Heart left ventricle (tissue), 16 donors: Measurements from ENCODE around the gene CDC16. TPM values are rescaled to one million over a fixed set of nuclear protein-coding genes. Genes with fewer than 3 reads are reported as not detected.

Experiments
- ATAC-seq, 4 donors: fragments of 200-7000 bp; cut with Tn5 transposase; one replicate each; pipeline ENCODE4 v1.9.1; 2020 to 2022; ENCODE audit warnings: moderate library complexity in 4 of 4, mild to moderate bottlenecking in 3 of 4, moderate number of reproducible peaks in 1 of 4
- DNase-seq, 5 donors: peaks; one replicate each; pipeline ENCODE4 v3.0.0-alpha.2; 2020
- H3K27ac ChIP-seq, 12 donors: fragments of 200-600 bp; sonication (generic) in 4 of 12; one replicate each; pipeline versions ENCODE4 v1.5.0 to v1.8.0; 2016 to 2022; ENCODE audit warnings: mild to moderate bottlenecking in 2 of 12
- H3K27me3 ChIP-seq, 9 donors: fragments of 200-600 bp; sonication (generic) in 2 of 9; one replicate each; pipeline versions ENCODE4 v1.5.1 to v1.8.0; 2016 to 2022; ENCODE audit warnings: mild to moderate bottlenecking in 3 of 9
- H3K36me3 ChIP-seq, 9 donors: fragments of 200-600 bp; sonication (generic) in 2 of 9; one replicate each; pipeline versions ENCODE4 v1.5.0 to v1.8.0; 2018 to 2022; ENCODE audit warnings: mild to moderate bottlenecking in 2 of 9
- H3K4me1 ChIP-seq, 12 donors: fragments of 200-600 bp; sonication (generic) in 4 of 12; one replicate each; pipeline versions ENCODE4 v1.5.0 to v1.8.0; 2016 to 2022; ENCODE audit warnings: mild to moderate bottlenecking in 3 of 12
- H3K4me3 ChIP-seq, 12 donors: fragments of 200-600 bp; sonication (generic) in 4 of 12; one replicate each; pipeline versions ENCODE4 v1.5.0 to v1.8.0; 2017 to 2022; ENCODE audit warnings: mild to moderate bottlenecking in 9 of 12, moderate library complexity in 4 of 12
- H3K9me3 ChIP-seq, 12 donors: fragments of 200-600 bp; sonication (generic) in 4 of 12; one replicate each; pipeline versions ENCODE4 v1.5.0 to v1.8.0; 2016 to 2022; ENCODE audit warnings: mild to moderate bottlenecking in 1 of 12
- POLR2A ChIP-seq, 2 donors: fragments of 450-650 bp; IDR thresholded peaks; one replicate each; pipeline ENCODE4 v1.6.1; 2017; ENCODE audit warnings: antibody characterized with exemption in 2 of 2, mild to moderate bottlenecking in 2 of 2, moderate library complexity in 2 of 2
- WGBS, 4 donors: extraction: QIAGEN DNeasy Blood & Tissue Kit in 2 of 4; methylation state at CpG; one replicate each; pipeline versions ENCODE4 v1.1.5 to v1.1.7; 2013 to 2018; 5-methylcytosine and 5-hydroxymethylcytosine counted together
- intact Hi-C, 10 donors: fragments of 100-400 bp; cut with DNase I; formaldehyde crosslinking; loops; one replicate each; pipeline versions ENCODE4 v1.11.1 to v1.14.2; 2022
- long read RNA-seq, 3 donors: library from polyadenylated mRNA; unstranded; transcript quantifications; one replicate each; pipeline ENCODE4 v2.0.0, GENCODE V29; 2020 to 2021
- polyA plus RNA-seq, 2 donors: library from polyadenylated mRNA; stranded (reverse); fragments of 200-250 nt; gene quantifications; one replicate each; pipeline ENCODE4 v1.2.3, GENCODE V29; 2013
- total RNA-seq, 9 donors: library from RNA; depleted of rRNA in 2 of 9; stranded (reverse); fragments of >200 nt in 2 of 9; fragmentation: NEBNext Ultra II Directional in 3 of 9; extraction: Animal tissue kit (Norgen Biotek cat#: 25700) in 3 of 9; gene quantifications; one replicate each; pipeline versions ENCODE4 v1.1.0 to v1.2.4, GENCODE V29; 2016 to 2023
- TF ChIP-seq, protein P1 (sequence below), 12 donors: fragments of 200-600 bp; sonication (generic) in 4 of 12; IDR thresholded peaks; one replicate each; pipeline versions ENCODE4 v1.5.0 to v1.8.0; 2018 to 2022; ENCODE audit warnings: antibody characterized with exemption in 12 of 12, mild to moderate bottlenecking in 5 of 12
- donor health status: ischemic (EF 13 %, LVEDD 7.1; RV severe dilation, severe dysfunction).
- donor health status: healthy with polysubstance abuse.
- donor health status: DM: no; HTN: yes; CAD: no.
- donor health status: DM: no; HTN: no; CAD: no.
- donor health status: ischemic (EF 25% LVEDD 6.9; RV normal size, moderate dysfunction).
- donor health status: ischemic (EF 25% LVEDD 5.7; RV mildly dilated, moderate dysfunction).
- donor health status: healthy.
- donor health status: DM: yes; HTN: yes; CAD: no.
- donor health status: ischemic (EF 35%, LVEDD 5.7; RV mildly dilated, moderate dysfunction).
- donor health status: nonischemic (EF 11% LVEDD 7.7; RV severe dilation, severe dysfunction).
- donor health status: DM: yes; HTN: yes; CAD: no.
- donor health status: PGD.
- donor health status: ischemic (EF 29% LVEDD 5.4; RV normal size, mild dysfunction).
- donor health status: nonischemic (EF 23%, LVEDD 6.1; RV moderate dilation, normal function).

CDC16 gene, protein sequence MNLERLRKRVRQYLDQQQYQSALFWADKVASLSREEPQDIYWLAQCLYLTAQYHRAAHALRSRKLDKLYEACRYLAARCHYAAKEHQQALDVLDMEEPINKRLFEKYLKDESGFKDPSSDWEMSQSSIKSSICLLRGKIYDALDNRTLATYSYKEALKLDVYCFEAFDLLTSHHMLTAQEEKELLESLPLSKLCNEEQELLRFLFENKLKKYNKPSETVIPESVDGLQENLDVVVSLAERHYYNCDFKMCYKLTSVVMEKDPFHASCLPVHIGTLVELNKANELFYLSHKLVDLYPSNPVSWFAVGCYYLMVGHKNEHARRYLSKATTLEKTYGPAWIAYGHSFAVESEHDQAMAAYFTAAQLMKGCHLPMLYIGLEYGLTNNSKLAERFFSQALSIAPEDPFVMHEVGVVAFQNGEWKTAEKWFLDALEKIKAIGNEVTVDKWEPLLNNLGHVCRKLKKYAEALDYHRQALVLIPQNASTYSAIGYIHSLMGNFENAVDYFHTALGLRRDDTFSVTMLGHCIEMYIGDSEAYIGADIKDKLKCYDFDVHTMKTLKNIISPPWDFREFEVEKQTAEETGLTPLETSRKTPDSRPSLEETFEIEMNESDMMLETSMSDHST
- total RNA-seq (10 to 100 TPM; 20.0 to 41.7 (median 31.6) TPM), polyA plus RNA-seq (10 to 100 TPM; 38.6 to 39.5 TPM)
- long read RNA-seq, donor 1, transcript CDC16-204 (19 exons, 2,211 nt), result minor isoform, 6 of 47 reads
- long read RNA-seq, donor 1, transcript CDC16-203 (18 exons, 2,203 nt), result major isoform, 16 of 47 reads
- long read RNA-seq, donor 1, partial matches to known transcripts, result 6 of 47 reads
- long read RNA-seq, donor 1, other reads (novel, unspliced or antisense), result 18 of 47 reads
- long read RNA-seq, donor 2, transcript CDC16-204 (19 exons, 2,211 nt), result minor isoform, 5 of 37 reads
- long read RNA-seq, donor 2, transcript CDC16-203 (18 exons, 2,203 nt), result major isoform, 19 of 37 reads
- long read RNA-seq, donor 2, partial matches to known transcripts, result 3 of 37 reads
- long read RNA-seq, donor 2, other reads (novel, unspliced or antisense), result 8 of 37 reads
- long read RNA-seq, donor 3, transcript CDC16-203 (18 exons, 2,203 nt), result major isoform, 15 of 41 reads
- long read RNA-seq, donor 3, partial matches to known transcripts, result 10 of 41 reads
- long read RNA-seq, donor 3, other reads (novel, unspliced or antisense), result 11 of 41 reads

DNA sequence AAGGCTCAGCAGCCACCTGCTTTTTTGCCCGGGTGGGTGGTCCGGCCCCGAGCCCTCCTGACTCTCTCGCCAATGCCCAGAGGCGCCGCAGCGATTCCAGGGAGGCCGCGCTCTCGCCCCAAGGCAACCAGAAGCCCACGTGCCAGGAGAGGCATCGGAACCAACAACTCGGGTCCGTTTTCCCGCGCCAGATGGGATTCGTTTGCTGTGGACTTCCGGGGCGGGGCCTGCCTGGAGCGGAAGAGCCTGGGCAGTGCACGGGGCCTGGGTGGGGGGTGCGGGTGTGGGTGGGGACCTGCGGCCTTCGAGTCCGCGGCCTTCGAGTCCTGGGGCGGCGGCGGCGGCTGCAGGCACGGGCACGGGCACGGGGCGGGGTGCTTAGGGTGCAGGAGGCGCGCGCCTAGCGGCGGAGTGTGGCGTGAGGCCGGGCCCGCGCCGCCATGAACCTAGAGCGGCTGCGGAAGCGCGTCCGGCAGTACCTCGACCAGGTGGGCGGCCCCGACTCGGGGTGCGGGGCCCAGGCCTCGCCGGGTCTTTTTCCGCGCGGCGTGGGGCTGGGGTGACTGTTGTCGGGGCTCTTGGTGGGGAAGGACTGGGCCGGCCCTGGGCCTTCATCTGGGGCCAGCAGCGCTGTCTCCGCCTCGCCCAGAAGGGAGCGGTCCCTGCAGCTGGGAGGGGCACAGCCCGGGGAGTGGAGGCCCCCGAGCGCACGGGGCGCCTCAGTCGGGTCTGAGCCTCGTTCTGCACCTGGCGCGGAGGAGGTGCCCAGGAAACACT is at the start of gene CDC16:
TSS of gene CDC16 (plus strand) at position 253 of the 777 bp plus-strand sequence. CDS start at position 441, 188 bp downstream.
- Histone ChIP-seq H3K4me3 (peak within 1 kb of the TSS; percentile 59 to 100 (median 94)), H3K27me3 (peaks cover 0 to 11% (median 6%) of the 10 kb centered on the region in 9 donors), H3K27ac (peak within 1 kb of the TSS; percentile 74 to 93 (median 84)), H3K4me1 (peaks cover 0 to 22% (median 12%) of the 10 kb centered on the region in 12 donors), H3K36me3 (peaks cover 0 to 34% (median 30%) of the 10 kb centered on the region in 9 donors), H3K9me3 (no peaks in the 10 kb centered on the region)
- intact Hi-C loops, result loop anchor here in 1 of 10 donors (2.0 kb wide), 1 partner anchor 418 kb away; no protein-coding TSS in a partner anchor
- TF ChIP-seq, protein P1, sequence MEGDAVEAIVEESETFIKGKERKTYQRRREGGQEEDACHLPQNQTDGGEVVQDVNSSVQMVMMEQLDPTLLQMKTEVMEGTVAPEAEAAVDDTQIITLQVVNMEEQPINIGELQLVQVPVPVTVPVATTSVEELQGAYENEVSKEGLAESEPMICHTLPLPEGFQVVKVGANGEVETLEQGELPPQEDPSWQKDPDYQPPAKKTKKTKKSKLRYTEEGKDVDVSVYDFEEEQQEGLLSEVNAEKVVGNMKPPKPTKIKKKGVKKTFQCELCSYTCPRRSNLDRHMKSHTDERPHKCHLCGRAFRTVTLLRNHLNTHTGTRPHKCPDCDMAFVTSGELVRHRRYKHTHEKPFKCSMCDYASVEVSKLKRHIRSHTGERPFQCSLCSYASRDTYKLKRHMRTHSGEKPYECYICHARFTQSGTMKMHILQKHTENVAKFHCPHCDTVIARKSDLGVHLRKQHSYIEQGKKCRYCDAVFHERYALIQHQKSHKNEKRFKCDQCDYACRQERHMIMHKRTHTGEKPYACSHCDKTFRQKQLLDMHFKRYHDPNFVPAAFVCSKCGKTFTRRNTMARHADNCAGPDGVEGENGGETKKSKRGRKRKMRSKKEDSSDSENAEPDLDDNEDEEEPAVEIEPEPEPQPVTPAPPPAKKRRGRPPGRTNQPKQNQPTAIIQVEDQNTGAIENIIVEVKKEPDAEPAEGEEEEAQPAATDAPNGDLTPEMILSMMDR (IDR thresholded peaks at IDR 0.05), result peak in 5 of 12 donors; percentile 12 to 34 (median 31)
- peak in 1 of 2 donors; percentile 72 for TF ChIP-seq POLR2A (IDR thresholded peaks at IDR 0.05)
- peak; percentile 93 to 96 (median 94) for DNase-seq
- 0 to 2% (median 1%) methylated on average over 30 to 76 of the region's 76 CpGs for WGBS, 4 donors
- peak; percentile 91 to 99 (median 98) for ATAC-seq

DNA sequence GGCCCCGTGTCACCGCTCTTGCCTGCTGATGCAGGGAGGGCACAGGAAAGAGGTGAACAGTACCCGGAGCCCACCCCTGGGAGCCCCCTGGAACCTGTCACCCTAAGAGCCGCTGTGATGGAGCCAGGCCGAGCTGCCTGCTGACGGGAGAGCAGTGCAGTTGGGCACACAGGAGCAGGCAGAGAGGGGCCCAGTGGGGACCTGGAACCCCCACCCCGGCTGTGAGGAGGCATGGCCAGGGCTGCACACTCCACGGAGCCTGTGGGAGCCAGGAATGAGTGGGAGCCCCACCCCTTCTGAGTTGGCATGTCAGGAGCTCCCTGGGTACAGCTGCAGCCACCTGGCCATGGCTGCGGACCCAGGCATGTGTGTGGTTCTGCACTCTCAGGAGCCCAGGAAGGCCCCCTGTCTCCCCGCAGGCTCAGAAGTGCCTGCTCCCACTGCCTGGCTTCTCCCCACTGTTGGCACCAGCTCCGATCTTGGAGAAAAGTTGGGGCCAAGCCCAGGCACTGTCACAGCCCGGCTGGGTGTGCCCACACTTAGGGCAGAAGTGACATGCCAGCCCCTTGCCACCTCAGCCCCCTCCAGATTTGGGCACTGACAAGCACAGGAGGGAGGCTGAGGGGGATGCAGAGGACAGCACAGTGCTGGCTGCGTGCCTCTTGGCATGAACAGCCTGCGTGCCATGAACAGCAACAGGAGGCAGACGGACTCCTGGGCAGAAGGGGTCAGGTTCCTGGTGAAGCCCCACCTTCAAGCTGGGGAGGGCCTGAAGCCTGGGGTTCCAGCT is 49.3 kb upstream of the CDC16 start:
- H3K27ac ChIP-seq, result no peak overlapping the region
- H3K27me3 ChIP-seq, result peaks cover 0 to 8% (median 0%) of the 10 kb centered on the region in 9 donors
- DNase-seq, result peak in 3 of 5 donors; percentile 33 to 68 (median 53)
- H3K4me3 ChIP-seq, result no peak overlapping the region
- intact Hi-C loops, result no loop called here
- H3K4me1 ChIP-seq, result no peaks in the 10 kb centered on the region
- WGBS, 4 donors, result 69 to 76% (median 73%) methylated on average over 11 to 15 of the region's 15 CpGs
- no peak for TF ChIP-seq POLR2A (IDR thresholded peaks at IDR 0.05)
- TF ChIP-seq, protein P1 (IDR thresholded peaks at IDR 0.05), result no peak
- peaks cover 0 to 12% (median 0%) of the 10 kb centered on the region in 12 donors for H3K9me3 ChIP-seq
- no peaks in the 10 kb centered on the region for H3K36me3 ChIP-seq
- peak; percentile 72 to 92 (median 88) for ATAC-seq

DNA sequence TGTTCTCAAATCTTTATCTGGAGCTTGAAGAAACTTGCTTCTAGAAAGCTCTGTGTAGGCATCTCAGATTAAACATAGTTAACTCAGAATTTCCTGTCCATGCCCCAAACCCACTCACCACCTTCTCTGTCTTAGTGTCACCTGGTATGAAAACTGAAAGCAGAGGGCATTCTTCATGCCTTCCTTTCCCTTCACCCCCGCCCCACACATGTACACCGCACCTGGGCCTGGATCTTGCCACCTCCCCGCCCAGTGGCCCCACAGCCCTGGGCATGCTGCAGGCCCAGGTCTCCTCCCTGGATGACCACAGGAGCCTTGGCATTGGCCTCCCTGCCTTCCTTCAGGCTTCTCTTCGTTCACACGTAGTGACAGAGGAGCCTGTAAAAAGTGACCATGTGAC is 39.8 kb upstream of the CDC16 start:
- WGBS, 4 donors, result 77 to 85% (median 78%) methylated on average over 5 of the region's 5 CpGs
- peak in 1 of 4 donors; percentile 24 for ATAC-seq
- H3K4me3 ChIP-seq, result no peak overlapping the region

More for the DNA sequence above, 39.8 kb upstream of the CDC16 start:
- peaks cover 0 to 10% (median 0%) of the 10 kb centered on the region in 9 donors for H3K27me3 ChIP-seq
- H3K36me3 ChIP-seq, result no peaks in the 10 kb centered on the region
- peaks cover 0 to 20% (median 0%) of the 10 kb centered on the region in 12 donors for H3K9me3 ChIP-seq
- H3K4me1 ChIP-seq, result no peaks in the 10 kb centered on the region
- no peak overlapping the region for H3K27ac ChIP-seq
- DNase-seq, result no peak
- intact Hi-C loops, result no loop called here
- TF ChIP-seq, protein P1 (IDR thresholded peaks at IDR 0.05), result no peak
- TF ChIP-seq POLR2A (IDR thresholded peaks at IDR 0.05), result no peak
